Hematopoietic multipotent progenitor cell treated with erythropoietin and hydrocortisone succinate and interleukin-3 and kit ligand, for 15 days (in vitro differentiated cells): ENCODE data around the gene SART3.
"Not testable (repeated sequence)": the region's sequence is repeated elsewhere in the genome, so short reads cannot be mapped to it uniquely, and the experiment has no call there.

Experiments used
- DNase-seq: peaks from one replicate; pipeline ENCODE4 v3.0.0-alpha.2; 2015; ENCODE audit warnings: low spot score

The SART3 gene

DNA sequence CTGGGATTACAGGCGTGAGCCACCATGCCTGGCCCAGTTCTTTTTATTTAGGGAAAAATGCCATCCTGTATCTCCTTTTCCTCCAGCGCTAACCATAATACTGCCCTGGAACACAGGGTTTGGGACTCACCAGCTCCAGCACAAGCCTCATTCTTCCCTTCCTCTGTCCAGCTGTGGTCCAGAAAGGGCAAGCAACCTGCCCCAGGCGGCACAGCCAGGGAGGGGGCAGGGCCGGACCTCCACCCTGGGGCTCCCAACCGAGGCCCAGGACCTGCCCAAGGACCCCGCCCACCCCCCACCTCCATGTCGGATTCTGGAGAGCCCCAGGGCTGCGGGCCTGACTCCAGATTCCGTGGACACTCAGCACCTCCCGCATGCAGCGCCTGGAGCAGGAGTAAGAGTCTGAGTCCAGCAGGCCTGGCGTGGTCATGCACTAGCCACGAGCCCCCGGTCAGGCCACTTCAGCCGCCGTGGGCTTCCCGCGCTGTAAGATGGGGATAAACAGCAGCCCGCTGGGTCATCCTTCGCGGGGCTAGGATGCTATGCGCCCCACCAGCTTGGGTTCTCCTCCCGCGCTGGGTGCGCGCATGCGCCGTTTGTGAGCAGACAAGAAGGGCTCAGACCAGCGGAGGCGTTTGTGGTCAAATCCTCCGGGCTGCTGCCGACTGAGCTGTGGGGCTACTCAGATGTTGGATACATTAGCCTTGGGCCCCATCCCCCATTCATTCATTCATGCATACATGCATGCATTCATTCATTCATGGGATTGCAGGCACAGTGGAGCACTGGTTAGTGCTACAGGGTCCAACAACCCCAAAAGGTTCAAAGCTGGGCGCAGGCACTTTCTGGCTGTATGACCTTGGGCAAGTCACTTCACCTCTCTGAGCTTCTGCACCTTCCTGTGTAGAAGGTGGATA is 20.6 kb upstream of the SART3 start:
- no peak for DNase-seq

DNA sequence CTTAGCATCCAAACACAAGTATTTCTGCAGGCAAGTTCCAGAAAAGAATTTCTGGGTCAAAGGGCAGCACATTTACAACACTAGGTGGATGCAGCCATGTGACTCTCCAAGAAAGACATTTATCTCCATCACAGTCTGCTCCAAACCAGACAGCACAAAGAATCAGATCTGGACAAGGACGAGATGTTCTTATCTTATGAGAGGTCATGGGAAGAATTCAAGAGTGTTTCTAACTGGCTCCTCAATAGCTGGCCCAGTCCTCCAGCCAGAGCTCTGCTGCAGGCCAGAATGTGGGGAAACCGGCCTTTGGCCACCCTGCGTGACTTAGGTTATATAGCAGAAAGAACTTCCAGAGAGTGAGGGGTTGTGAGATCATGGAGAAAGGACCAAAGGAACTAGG is 19.6 kb upstream of the SART3 start:
- no peak for DNase-seq

DNA sequence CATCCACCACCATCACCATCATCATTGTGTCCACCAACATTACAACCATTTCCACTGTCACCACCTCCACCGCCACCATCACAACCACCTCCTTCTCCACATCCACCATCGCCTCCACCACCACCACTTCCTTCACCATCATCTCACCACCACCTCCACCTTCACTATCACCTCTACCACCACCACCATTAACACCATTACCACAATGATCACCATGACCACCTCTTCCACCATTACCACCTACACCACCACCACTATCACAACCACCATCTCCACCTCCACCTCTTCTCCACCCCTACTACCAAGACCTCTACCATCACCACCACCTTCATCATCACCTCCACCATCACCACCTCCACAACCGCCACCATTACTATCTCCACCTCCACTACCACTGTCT is 17.8 kb upstream of the SART3 start:
- DNase-seq: no peak

DNA sequence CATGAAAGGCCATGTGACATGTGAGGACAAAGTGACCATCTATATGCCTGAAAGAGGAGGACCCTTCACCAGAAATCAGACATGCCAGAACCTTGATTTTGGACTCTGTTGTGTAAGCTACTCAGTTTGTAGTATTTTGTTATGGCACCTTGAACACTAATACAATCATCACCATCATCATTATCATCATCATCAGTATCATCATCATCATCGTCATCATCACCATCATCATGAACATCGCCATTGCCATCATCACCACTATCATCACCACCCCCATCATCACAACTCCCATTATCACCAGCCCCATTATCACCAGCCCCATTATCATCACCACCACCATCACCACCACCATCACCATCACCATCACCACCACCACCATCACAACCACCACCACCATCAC is 17.3 kb upstream of the SART3 start:
- no peak for DNase-seq

DNA sequence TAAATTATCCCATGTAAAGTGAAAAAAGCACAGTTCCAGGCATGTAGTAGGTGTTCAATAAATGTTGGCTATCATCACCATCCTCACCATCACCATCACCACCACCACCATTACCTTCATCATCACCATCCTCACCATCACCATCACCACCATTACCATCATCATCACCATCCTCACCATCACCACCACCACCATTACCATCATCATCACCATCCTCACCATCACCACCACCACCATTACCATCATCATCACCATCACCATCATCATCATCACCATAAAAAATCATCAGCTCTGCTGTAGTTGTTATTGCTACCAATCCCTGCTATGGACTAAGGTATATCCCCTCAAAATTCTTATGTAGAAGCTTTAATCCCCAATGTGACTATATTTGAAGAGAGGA is 16.5 kb upstream of the SART3 start:
- no peak for DNase-seq

DNA sequence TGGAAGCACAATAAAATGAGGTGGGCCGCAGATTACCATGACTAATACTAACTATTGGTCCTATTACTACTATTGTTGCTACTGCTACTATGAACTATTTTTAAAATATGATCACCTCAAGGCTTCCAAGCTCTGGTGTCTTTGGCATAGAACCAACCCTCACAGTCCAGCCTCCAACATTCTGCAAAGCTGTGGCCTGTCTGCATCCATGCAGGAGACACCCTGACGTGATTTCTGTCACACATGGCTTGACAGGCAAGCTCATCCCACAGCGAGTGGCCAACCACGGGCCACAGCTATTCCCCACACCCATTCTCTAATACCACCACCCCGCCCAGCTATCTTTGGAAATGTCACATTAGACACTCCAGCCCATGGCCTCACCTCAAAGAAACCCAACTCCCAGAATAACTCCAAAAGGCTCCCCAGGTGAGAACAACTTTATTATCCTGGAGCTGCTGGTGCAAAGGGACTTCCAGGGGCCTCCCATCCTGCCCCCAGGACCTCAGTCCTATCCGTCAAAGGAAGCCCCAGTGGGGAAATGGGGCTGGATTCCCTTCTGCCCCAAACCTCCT is 15.8 kb upstream of the SART3 start:
- DNase-seq: no peak

DNA sequence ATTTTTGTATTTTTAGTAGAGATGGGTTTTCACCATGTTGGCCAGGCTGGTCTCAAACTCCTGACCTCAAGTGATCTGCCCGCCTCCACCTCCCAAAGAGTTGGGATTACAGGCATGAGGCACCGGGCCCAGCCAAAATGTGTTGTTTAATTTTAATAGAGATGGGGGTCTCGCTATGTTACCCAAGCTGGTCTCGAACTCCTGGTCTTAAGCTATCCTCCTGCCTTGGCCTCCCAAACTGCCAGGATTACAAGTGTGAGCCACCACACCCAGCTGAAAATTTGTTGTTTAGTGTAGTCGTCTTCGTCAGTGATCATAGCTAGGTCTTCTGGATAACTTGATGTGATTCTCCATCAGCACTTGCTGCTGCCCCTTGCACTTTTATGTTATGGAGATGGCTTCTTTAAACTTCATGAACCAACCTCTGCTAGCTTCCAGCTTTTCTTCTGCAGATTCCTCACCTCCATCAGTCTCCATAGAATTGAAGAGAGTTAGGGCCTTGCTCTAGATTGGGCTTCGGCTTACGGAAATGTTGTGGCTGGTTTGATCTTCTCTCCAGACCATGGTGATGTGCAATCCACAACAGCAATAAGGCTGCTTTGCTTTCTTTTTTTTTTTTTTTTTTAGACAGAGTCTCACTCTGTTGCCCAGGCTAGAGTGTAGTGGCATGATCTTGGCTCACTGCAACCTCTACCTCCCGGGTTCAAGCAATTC is 14.4 kb upstream of the SART3 start:
- no peak for DNase-seq

DNA sequence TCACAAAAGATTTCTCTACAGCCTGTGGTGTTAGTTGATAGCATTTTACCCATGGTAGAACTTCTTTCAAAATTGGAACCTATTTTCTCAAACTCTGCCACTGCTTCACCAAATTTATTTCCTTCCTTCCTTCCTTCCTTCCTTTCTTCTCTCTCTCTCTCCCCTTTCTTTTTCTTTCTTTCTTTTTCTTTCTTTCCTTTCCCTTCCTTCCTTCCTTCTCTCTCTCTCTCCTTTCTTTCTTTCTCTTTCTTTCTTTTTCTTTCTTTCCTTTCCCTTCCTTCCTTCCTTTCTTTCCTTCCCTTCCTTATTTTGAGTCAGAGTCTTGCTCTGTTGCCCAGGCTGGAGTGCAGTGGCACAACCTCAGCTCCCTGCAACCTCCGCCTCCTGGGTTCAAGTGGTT is 13.3 kb upstream of the SART3 start:
- DNase-seq: not testable (repeated sequence)

DNA sequence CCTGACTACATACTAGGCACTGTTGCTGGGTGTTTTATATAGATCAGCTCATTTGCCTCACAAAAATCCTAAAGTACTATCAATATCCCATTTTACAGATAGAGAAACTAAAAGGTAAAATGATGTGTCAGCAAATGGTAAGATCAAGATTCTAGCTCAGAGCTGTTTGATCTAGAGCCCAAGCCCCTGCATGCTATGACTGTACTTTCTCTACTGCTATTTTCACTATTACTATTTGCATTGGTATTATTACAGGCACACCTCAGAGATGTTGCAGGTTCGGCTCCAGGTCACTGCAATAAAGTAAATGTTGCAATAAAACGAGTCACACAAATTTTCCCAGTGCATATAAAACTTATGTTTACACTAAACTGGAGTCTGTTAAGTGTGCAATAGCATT is 12.3 kb upstream of the SART3 start:
- no peak for DNase-seq

DNA sequence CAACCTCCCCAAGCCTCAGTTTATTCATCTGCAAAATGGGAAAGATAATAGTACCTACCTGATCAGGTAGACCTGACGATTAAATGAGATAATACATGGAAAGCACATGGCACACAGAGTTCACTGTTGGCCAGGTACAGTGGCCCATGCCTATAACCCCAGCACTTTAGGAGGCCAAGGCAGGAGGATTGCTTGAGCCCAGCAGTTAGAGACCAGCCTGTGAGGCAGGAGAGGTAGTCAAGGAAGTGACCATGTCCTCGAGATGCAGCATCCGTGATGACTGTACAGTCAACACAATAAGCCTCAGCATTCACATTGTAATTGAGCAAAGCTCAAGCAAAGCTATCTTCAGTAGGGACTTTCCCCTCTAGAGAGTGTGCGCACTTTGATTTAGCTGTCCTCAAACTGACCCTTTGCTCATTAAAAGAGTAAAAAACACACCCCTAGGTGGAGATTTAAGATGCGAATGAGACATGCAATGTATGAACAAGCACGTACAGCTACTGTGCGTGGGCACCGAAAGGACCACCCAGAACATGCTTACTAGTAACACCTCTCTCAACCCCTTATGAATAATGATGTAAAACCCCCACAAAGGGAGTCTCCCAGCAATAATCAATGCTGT is 11.3 kb upstream of the SART3 start:
- no peak for DNase-seq

DNA sequence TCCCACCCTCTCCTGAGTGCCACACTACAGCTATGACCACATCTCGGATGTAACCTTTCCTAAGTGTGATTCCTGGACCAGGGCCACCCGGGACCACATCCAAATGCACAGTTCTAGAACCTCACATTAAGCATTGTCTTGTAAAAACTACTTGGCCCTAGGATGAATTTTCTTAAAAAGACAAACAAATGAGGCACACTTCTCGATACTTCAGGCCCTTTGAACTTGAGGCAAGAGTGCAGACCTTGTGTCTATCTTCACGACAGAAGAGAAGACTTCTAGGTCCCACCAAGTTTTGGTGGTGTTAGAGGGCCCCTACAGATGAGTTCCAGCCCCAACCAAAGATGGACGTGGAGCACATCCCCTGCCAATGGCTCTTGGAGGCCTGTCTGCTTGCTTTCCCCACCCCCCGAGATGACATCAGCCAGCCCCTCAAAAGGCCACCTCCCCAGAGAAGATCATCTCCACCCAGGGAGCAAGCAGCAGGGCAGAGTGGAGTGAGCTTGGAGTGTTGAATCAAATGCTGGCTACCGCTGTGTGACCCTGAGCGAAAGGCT is 10.7 kb upstream of the SART3 start:
- DNase-seq: no peak

DNA sequence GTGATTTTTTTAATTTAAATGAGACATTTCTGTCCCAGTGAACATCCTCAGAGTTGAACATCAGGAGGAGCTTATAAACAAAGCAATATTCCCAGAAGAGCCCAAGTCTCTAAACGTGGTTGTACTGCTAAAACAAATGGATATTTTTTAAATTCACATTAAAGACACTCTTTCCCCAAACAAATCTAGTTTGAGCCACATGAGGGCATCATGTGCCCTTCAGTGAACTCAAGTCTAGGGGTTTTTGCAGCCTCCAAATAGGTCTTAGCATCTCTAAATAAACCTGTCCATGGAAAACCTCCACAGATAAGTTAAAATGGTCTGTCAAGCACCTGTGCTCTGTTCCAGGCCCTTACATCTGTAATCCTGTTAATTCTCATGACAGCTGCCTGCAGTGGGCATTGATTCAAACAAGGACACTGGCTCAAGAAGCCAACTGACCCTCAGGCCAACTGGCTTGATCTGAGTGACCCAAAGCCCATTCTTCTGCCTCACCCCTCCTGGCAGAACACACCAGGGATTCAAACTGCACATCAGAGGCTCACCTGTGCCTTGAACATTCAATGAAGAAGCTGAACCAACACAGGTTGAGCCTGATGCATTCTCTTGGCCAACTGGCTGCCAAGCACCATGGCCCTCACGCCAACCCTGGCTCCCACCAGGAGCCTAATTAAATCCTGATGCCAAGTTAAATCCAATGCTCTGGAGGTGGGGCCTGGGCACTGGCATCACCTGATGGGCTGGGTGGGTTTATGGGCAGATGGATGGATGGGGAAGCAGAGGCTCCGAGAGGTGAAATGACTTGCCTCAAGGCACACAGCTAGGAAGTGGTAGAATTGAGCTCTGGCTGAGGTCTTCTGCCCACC is 10.0 kb upstream of the SART3 start:
- peak; percentile 21 for DNase-seq

DNA sequence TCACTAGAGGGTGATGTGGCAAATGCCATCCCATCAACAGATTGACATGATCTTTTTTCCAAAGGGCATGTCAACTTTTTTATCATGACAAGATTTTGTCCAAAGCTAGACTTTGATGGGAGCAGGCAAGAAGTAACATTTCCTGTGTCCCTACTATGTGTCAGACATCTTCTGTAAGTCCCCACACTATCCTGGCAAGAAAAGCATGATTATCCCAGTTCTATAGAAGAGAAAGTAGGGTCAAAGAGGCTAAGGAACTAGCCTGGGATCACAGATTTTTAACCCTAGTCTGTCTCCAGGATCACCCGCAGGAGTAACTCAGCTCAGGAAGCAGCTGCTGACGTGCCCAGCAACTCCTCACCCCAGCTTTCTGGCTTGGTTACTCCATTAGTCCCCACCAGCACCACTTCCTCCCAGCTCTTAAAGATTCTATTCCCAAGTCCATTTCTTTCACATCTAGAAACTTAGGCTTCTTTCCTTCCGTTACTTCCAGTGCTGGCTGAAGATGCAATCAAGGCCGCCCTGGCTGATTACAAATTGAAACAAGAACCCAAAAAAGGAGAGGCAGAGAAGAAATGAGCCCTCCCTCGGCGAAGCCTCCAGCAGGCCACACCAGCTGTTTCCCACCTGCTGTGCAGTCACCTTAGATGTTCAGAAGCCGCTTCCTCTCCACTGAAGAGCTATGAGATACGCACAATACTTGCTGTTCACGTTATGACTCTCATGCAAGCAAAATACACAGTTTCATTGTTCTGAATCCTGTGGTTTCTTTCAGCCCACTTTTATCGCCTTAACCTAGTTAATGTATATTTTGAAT is 7.6 kb upstream of the SART3 start:
- DNase-seq: no peak

DNA sequence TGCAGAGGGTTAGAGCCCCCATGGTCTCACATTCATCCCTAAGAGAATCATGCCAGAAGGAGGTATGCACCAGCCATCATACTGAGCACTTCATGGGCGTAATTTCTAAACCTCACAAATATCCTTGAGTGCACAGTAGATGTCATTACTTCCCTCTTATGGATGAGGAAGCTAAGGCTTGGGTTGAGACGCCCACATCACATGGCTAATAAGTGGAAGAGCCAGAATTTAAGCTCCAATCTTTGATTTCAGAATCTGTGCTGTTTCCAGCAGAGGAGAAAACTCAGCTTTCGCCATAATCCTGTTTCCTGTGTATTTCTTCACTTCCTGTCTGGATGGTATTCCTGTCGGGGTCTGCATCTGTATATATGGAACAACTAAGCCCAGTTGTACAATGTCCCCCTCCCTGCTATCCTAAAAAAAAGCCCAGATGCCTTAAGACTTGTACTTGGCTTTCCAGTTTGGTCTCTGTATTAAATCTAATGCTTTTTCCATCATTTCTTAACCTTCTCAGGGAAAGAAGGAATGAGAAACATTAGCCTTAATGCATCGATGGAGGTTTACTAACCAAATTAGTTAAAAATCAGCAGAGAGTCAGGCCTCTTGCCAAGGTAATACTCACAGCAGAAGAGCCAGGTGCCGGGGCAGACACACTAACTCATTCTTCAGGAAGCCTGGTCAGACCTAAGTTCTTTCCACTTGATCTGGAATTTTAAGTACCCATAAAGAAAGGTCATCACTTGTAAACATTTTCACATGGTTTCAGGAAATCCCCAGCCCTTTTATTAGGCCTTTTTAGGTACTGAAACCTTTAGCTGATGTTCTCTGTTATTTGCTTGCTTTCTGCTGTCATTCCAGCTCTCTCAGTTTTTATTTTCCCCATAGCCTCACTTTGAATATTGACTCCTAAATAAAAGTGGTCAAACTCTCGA is 6.7 kb upstream of the SART3 start:
- DNase-seq: no peak

DNA sequence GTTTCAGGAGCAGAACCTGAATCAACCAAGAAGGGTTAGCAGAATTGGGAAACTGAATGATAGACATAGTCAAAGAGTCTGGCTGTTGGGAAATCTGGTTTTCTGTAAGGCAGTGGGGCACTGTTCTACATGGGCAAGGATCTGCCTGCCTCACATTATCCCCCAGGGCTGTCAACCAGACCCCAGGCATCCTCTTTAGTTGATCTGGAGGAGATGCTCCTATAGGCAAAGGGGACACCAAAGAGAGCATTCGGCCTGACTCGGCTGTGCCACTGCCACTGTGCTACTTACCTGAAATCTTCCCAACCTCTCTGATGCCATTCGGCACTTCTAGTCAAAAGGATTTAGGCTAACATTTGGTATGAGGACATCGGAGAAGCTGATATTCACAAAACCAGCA is 5.5 kb upstream of the SART3 start:
- DNase-seq: no peak

DNA sequence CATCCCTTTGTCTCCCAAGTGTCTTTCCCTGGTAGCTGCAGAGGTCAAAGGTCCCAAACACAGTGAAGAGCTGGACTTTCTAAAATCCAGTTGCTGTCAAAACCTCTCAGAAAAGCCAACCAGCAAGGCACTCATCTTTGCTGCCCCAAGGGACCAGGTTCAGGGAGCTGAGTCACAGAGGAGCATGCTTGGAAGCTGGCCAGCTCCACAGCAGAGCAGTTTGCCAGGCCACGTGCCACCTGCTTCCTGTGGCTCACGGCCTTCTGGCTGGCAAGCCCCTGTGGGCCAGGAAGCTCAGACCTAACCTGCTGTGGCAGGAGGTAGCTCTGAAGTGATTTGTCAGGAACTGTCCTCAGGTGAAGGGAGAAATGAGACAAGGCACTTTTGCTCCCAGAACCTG is 5.0 kb upstream of the SART3 start:
- DNase-seq: peak; percentile 90

DNA sequence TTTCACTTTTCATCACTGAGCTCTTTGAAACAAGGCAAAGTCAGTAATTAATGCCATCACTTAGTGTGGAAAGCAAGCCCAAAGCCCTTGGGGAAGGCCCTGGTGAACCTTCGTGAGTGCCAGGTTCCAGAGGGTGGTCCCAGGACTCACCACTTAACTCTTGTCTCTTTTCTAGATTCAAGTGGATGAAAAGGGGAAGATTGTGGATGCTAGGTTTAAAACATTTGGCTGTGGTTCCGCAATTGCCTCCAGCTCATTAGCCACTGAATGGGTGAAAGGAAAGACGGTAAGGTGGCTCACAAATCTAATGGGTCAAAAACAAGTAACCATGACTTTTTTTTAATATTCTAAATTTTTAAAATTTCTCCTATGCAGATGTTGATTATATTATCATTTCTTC is 4.2 kb upstream of the SART3 start:
- no peak for DNase-seq

DNA sequence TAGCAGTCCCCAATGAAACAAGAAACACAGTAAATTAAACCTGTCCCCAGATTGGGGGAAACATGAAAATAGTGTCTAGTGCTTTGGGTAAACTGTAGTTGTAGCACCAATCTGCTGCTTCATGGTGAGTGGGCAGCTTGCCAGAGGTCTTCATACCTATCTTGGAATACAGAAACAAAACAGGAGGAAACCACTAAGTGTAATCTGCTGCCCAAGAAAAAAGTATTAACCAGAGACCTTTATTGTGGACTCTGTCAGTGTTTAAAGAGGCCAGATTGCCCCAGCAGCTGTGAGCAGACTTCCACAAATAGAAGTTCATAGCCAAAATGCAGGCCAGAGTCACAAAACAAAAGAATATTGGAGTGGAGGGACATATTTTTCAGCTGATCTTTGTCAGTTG is 3.8 kb upstream of the SART3 start:
- peak; percentile 88 for DNase-seq

DNA sequence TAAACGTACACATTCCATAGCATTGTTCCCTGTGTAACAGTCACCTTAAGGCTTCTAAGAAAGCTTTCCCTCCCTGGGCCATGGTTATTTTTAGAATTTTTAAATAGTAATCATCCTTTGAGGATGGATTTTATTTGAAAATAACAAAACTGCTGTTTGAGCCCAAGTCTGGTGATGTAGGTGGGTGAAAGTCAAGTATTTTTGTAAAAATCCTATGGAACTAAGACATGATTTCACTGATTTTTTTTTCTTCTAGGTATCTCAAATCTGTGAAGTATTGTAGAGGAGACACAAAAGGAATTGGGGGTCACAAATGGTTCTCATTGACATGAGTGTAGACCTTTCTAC is 2.8 kb upstream of the SART3 start:
- no peak for DNase-seq
